CD4-positive, alpha-beta T cell treated with Interleukin-15 for 1 hour (primary cell): Measurements from ENCODE around the gene SCNN1A.

Experiments
- DNase-seq: peaks from one replicate; pipeline ENCODE4 v3.0.0-alpha.2; 2020

Gene SCNN1A

DNA sequence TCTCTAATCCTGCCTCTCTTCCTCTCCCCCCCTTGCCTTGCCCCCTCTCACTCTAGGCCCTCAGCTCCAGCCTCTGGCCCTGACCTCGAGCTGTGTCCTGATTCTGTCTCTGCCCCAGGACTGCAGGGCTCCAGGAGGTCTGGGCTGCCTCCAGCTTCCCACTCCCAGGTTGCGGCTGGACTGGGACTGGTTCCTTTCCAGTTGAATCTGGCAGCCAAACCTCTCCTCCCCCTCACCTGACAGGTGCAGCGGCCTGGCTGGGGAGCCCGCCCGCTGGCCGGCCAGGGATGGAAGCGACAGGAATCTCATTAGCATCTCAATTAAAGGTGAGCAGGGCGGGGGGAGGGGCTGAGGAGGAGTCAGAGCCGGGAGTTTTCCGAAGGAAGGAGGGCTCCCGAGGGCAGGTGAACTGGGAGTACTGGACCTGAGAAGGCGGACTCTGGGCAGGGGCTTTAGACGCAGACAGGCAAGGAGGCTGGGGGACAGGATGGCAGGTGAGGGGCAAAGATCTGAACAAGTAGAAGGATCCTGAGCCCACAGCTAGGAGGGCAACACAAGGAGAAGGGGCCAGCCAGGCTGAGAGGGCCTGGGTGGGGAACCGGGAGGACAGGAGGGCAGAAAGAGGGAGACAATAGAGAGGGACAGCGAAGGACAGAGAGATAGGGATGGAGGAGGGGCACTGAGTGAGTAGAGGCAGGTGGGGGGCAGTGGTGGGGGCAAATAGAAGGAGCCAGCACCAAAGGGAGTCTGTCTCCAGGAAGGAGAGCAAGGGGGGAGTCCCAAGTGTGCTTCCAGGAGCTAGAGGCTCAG is at the start of gene SCNN1A:
TSS of gene SCNN1A (minus strand) at position 295 of the 810 bp plus-strand sequence. CDS start 780 bp downstream, outside the sequence.
- DNase-seq = no peak

DNA sequence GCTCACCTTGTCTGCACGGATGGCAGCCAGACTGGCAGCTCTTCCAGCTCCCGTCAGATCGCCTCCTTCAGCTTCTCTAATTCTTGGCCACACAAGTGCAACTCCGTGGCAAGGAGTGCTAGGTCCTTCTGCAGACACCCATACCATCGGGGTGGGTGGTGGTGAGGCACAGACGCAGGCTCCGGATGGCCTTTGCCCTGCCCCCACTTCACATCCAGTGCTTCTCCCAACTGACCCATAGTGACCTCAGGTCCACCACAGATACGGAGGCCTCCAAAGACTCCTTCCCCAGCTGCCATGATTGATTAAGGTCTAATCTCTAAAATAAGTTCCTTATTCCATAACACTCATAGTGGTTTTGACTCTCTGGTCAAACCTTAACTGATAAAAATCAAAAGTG is 49.5 kb upstream of the SCNN1A start:
- DNase-seq = no peak

DNA sequence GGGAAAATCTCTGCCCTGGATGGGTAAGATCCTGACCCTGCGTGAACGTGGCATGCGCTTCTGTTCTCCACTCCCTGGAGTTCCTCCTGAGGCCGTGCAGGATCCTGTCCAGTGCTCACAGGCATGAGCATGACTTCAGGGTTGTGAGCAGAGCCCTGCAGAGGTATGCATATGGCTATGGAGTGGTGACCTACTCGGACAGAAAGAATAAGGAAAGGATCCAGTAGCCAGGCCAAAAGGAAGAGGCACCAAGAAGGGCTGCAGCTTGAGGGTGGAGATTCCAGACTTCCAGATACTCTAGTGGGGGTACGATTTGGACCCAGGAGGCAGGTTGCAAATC is 48.6 kb upstream of the SCNN1A start:
- DNase-seq = no peak

DNA sequence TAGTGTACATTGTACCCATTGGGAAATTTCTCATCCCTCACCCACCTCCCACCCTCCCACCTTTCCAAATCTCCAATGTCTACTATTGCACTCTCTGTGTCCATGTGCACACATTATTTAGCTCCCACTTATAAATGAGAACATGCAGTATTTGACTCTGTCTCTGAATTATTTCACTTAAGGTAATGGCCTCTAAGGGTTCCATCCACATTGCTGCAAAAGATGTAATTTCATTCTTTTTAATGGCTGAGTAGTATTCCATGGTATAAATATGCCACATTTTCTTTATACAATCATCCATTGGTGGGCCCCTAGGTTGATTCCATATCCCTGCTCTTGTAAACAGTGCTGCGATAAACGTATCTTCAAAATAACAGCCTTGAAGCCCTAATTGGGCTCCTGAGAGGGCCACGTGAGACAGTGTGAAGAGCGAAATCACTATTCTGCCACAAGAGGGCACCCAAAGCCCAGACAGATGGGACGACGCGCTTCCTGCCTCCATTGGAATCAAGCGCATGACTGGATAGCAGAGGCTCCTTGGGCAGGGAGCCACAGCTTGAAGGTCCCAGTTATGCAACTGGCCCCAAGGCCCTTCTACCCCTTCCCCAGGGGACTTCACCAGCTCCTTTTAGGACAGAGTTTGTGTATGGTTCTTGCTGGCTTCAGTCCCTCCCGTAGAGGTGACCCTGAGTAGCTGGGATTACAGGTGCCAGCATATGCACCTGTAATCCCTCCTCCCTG is 48.1 kb upstream of the SCNN1A start:
- DNase-seq = peak; percentile 84

DNA sequence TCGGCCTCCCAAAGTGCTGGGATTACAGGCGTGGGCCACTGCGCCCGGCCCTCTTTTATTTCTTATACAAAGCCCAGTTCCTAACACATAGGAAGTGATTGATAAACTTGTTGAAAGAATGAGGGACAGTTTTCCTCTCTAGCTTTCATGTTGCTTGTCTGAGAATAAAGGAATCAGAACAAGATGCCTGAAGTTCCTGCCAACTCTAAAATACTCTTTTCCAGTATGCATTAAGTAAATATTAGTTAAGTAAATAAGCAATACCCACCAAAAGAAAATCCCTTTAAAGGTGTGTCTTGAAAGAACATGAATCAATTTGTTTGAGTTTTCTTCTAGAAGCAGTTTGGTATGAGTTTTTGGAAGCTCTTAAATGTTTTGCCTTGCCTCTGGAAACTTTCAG is 45.0 kb upstream of the SCNN1A start:
- no peak for DNase-seq

DNA sequence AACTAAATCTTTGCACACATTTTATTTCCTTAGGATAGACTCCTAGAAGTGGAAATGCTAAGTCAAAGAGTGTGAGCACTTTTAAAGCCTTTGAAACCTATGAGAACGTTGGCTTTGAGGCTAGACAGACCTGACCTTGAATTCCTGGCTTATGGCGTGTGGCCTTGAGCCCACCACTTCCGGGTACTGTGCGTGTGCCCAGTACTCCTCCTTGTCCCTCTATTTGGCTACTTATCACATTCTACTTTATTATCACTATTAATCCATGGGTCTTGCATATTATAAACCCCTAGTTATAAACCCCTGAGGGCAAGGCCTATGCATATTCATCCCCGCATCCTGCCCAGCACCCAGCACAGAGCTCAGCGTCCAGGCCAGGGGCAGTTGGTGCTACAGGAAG is 43.4 kb upstream of the SCNN1A start:
- no peak for DNase-seq

DNA sequence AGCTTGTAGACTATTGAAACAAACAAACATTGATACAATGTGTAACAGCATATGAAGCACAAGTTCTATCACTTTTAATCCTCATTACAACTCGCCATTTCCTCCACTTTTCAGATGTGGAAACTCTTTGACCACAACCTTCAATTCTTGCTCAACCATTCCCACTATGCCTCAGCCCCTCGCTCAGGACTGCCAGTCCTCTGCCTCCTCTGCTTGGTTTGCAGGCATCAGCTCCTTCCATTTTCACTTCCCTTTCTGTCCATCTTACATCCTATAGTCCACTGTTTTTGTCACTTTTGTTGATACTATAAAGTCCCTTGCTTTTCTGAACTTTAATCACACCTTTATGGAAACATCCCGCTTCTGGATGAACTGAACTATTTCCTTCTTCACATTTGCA is 41.2 kb upstream of the SCNN1A start:
- peak; percentile 27 for DNase-seq

DNA sequence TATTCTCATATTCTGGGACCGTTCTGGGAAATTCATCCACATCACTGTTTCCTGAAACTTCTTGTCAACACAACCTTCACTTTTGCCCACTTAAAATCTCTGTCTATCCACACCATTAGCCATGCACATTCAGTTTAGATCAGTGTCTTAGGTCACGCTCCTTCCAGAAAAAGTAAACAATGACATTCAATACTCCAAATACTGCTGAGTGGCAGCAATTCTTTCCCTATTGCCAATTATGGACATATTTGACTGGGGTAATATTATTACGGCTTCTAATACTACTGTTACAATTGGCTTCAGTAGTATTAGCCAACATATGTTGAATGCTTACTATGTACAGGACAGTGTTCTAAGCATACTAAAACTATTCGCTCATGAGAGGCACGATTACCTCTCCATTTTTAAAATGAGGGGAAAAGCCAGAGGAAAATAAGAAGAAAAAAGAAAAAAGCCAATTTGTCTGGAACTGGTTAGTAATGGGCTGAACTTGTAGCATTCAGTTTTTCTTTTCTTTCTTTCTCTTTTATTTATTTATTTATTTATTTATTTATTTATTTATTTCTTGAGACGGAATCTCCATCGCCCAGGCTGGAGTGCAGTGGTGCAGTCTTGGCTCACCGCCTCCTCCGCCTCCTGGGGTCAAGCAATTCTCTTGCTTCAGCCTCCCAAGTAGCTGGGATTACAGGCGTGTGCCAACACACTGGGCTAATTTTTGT is 32.0 kb upstream of the SCNN1A start:
- no peak for DNase-seq

DNA sequence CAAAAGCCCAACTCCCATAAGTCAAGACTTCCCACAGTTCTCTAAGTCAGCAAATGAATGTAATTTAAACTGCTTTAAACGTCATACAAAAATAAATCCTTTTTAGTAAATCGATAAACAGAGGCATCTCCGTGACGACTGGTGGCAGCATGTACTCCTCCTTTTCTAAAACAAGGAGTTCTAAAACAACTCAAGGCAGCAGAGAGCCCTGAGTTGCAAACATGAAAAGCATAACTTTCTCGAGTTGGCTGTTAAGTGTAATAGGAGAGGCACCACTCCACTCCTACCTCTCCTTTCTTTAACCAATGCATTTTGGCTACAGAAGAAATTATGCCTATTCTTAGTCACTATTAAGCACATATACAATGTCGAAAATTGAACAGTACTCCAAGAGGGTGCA is 30.6 kb upstream of the SCNN1A start:
- no peak for DNase-seq

DNA sequence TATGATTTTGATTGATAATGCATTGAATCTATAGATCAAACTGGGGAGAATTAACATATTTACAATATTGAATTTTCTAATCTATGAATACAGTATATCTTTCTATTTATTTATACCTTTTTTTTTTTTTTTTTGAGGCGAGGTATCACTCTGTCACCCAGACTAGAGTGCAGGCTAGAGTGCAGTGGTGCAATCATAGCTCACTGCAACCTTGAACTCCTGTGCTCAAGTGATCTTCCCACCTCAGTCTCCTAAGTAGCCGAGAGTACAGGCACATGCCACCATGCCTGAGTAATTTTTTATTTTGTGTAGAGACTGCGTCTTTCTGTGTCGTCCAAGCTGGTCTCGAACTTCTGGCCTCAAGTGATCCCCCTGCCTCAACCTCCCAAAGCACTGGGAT is 29.0 kb upstream of the SCNN1A start:
- DNase-seq = no peak

DNA sequence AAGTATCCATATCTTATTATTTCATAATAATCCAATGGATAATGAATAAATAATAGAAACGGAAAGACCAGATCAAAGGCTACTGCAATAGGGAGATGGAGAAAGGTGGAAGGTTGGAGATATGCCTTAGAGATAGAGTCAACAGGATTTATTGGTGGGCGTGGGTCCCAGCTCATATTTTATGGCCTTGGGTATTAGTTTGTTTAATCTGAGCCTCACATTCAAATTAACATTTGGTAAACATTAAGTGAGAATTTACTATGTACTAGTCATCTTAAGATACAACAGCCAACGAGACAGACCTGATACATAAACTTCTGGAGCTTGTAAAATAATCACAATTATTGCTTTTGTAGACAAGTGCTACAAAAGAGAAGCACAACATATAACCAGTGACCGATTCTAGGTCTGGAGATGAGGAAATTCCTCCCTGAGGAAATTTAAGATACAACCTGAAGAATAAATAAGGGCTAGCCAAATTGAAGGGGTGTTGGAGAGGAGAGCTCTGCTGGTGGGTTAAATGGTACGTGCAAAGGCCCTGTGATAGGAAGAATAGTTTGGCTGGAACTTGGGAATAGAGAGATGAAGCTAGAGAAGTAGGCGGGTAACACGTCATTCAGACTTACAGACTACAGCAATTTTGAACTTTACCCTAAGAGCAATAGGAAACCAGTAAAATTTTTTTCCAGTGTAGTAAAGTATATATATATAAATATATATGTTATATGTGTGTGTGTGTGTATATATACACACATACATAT is 24.7 kb upstream of the SCNN1A start:
- DNase-seq = no peak

DNA sequence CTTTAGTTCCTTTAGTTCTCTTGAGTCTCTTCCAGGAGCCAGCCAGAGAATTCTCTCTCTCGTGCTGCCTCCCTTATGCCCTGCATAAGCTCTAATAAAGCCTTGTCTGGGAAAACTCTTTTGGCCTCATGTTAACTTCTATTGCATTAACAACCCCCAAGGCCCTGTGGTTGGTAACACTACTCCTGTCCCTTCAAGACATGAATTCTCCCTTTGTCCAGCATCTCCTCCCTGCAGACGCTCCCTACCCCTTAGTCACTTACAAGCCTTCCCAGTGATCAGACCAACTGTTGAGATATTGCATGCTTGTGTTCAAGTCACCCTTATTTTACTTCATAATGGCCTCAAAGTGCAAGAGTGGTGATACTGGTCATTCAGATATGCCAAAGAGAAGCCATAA is 20.7 kb upstream of the SCNN1A start:
- DNase-seq = no peak

DNA sequence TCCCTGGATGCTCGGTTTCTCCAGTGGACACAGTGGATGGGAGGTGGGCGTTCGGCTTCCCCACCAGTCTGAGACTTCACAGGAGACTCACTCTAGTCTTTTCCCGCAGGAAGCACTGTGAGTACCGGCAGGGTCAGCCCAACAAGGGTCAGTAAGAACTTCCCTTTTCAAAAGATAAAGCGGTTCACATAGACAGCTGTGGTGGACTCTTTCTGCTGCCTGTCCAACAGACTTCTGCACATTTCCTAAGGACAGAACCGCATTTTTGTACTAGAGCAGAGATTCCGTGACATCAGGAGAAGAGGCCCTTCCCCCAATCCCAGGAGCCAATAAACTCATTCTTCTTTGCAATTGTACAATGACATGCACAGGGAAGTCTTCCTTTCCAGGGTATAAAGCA is 19.0 kb upstream of the SCNN1A start:
- no peak for DNase-seq

DNA sequence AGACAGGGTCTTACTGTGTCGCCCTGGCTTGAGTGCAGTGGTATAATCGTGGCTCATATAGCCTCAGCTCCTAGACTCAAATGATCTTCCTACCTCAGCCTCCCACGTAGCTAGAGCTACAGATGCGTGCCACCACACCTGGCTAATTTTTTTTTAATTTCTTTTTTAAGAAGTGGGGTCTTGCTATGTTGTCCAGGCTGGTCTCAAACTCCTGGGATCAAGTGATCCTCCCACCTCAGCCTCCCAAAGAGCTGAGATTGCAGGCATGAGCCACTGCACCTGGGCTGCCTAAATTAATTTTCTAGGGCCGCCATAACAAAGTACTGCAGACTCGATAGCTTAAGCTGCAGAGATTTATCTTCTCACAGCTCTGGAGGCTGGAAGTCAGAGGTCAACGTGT is 17.7 kb upstream of the SCNN1A start:
- DNase-seq = no peak

DNA sequence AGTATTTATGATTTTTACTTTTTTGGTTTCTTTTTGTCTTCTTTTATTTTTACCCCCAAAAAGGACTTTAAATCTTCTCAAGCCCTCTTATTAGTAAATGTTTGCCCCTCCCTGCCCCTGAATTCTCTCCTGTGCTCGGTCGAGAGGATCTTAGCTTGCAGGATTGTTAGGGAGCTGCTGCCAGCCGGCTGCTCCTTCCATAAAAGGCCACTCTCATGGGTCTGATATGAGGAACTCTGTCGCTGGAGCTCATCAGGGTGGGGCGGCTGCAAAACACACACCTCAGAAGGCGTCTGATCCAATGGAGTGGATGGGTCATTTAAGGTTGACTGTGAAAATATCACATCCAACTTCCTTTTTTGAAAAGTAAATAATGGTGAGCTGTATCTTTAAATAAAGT is 17.1 kb upstream of the SCNN1A start:
- no peak for DNase-seq

DNA sequence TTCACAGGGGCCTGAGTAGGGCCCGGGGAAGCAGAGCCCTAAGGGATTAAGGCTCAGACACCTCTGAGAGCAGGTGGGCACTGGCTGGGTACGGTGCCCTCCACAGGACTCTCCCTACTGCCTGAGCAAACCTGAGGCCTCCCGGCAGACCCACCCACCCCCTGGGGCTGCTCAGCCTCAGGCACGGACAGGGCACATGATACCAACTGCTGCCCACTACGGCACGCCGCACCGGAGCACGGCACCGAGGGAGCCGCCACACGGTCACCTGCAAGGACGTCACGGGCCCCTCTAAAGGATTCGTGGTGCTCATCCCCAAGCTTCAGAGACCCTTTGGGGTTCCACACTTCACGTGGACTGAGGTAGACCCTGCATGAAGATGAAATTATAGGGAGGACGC is 15.7 kb upstream of the SCNN1A start:
- DNase-seq = no peak

DNA sequence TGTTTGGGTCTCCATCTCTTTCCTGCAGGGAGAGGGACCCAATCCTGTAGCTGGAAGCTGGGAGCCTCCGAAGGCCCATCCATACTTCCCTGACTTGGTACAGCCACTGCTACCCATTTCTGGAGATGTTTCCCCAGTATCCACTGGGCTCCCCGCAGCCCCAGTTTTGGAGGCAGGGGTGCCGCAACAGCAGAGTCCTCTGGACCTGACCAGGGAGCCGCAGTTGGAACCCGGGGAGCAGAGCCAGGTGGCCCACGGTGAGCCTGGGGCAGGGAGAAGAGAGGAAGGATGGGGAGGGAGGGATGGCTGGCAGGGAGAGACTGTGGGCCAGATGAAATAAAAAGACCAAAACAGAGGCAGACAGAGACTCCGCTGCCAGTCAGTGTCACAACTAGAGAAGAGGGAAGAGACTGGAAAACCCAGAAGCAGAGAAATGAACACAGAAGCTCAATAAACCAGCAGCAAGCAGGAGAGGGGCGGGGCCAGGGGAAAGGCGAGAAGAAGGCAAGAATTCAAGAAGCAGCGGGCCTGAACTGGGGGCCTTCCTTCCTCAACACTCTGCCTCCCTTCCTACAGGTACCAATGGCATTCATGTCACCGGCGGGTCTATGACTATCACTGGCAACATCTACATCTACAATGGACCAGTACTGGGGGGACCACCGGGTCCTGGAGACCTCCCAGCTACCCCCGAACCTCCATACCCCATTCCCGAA is 14.9 kb upstream of the SCNN1A start:
- no peak for DNase-seq

DNA sequence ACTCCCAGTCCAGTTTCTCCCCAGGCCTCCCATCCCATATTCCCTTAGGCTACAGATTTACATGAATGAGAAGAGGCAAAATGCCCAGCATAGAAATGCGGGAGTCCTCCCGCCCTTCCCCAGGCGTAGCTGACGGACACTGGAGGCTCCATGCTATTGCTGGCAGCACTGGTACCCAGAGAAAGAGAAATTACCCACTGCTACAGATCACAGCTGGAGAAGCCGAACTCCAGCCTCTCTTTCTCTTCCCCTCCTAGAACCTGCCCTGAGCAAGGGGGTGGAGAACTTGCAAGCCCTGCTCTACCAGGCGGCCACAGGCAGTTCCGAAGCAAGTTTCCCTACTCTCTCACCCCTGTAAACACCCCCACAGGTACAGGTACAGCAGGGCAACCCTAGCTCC is 12.2 kb upstream of the SCNN1A start:
- no peak for DNase-seq

DNA sequence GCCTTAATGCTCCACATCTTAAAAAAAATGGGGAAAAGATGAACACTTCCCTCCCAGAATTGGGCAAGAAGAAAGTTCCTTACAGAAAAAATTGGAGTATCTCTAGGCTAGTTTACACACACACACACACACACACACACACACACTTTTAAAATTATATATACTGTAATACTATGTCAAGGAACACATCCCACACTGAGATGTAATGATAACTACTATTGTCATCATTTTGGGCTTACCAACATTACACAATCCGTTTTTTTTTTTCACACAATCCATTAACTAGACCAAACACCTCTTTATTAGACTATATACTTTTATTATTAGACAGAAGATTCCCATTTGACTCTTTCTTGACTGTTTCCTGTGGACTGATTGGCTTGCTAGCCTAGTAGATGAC is 11.1 kb upstream of the SCNN1A start:
- DNase-seq = no peak

DNA sequence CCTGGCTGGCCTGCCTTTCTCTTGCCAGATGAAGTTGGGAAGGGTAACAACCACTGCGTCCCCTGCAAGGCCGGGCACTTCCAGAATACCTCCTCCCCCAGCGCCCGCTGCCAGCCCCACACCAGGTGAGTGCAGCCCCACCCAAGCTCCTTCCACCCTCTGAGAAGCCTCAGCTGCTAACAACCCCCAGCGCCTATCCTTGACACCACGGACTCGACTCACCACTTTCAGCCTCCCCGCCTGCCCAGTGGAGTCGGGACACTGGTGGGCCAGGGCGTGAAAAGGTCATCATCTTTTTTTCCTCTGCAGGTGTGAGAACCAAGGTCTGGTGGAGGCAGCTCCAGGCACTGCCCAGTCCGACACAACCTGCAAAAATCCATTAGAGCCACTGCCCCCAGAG is 10.7 kb upstream of the SCNN1A start:
- no peak for DNase-seq

DNA sequence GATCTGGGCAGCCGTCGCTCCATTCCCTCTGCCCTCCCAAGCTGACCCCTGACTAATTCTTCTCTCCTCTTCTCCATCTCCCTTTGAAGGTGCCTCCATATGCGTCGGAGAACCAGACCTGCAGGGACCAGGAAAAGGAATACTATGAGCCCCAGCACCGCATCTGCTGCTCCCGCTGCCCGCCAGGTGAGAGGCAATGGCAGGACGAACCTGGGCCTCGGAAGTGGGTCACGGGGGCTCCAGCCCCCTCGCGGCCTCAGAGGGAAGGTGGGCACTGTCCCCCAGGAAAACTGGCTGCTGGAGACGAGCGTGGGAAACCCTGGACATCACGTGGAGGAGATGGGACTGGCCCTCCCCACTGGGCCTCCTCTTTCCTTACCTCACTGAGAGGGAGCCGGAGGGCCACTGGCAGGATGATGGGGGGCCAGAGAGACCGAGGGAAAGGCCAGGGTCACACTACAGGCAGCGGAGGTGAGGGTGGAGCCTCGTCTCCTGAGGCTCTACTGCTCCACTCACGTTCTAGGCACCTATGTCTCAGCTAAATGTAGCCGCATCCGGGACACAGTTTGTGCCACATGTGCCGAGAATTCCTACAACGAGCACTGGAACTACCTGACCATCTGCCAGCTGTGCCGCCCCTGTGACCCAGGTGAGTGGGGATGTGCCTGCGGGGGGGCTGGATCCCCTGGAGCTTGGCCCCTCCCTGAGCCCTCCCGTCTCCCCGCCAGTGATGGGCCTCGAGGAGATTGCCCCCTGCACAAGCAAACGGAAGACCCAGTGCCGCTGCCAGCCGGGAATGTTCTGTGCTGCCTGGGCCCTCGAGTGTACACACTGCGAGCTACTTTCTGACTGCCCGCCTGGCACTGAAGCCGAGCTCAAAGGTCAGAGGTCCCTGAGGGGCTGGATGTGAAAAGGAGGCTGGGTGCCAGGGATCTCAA is 9.4 kb upstream of the SCNN1A start:
- no peak for DNase-seq
